ENCODE measurements around the gene LMF1. TPM values are rescaled to one million over a fixed set of nuclear protein-coding genes. Genes with fewer than 3 reads are reported as not detected.

The LMF1 gene
- total RNA-seq, 1 experiment from 2014 or later: 12.8 TPM

- no peaks in the 10 kb centered on the region for H3K27me3 ChIP-seq (ENCODE audit: insufficient read depth, low read length)
- intact Hi-C loops (cut with micrococcal nuclease): no loop called here
- no peaks in the 10 kb centered on the region for H4K20me1 ChIP-seq (ENCODE audit: insufficient read depth)
- H3K4me3 ChIP-seq (replicated peaks in 1 of 2; ENCODE audit: low read depth in 1 of 2, low read length in 2 of 2): no peak overlapping the region
- no peaks in the 10 kb centered on the region for H3K9me2 ChIP-seq (ENCODE audit: insufficient read depth)
- BruUV-seq (replicated peaks): no TSS peak
- POLR2A ChIA-PET: no interaction called here
- CTCF ChIA-PET: no interaction called here
- RAD21 ChIA-PET (ENCODE audit: low non-redundant PET in 1 of 2, low total read pairs in 2 of 2, uncharacterized antibody in 2 of 2, unreplicated experiment in 2 of 2): no interaction called here
- TF ChIP-seq FOSL1 (IDR thresholded peaks at IDR 0.05; ENCODE audit: low read depth): no peak
- no peak for TF ChIP-seq ATF3 (IDR thresholded peaks at IDR 0.05)
- no peak for TF ChIP-seq YY1 (IDR thresholded peaks at IDR 0.05; ENCODE audit: extremely low read depth, insufficient replicate concordance, low read depth, low read length)
- TF ChIP-seq POLR2AphosphoS5 (IDR thresholded peaks at IDR 0.05; ENCODE audit: low read depth, low read length): no peak
- TF ChIP-seq SP1 (IDR thresholded peaks at IDR 0.05; ENCODE audit: low read depth): no peak
- no peak for TF ChIP-seq EGR1 (IDR thresholded peaks at IDR 0.05; ENCODE audit: low read depth)
- TF ChIP-seq RAD21 (IDR thresholded peaks at IDR 0.05; ENCODE audit: low read depth): no peak
- TF ChIP-seq JUND (IDR thresholded peaks at IDR 0.05): no peak
- TF ChIP-seq CEBPB (IDR thresholded peaks at IDR 0.05; ENCODE audit: low read depth): no peak
- TF ChIP-seq EZH2phosphoT487 (IDR thresholded peaks at IDR 0.05; ENCODE audit: borderline replicate concordance): no peak
- no peak for TF ChIP-seq TCF7L2 (IDR thresholded peaks at IDR 0.05; ENCODE audit: borderline replicate concordance, extremely low read depth, insufficient read depth, insufficient read length)
- no peak for TF ChIP-seq SIN3A (IDR thresholded peaks at IDR 0.05; ENCODE audit: low read depth)
- TF ChIP-seq REST (IDR thresholded peaks at IDR 0.05; ENCODE audit: low read depth): no peak
- no peak for TF ChIP-seq EZH2 (IDR thresholded peaks at IDR 0.05)
- TF ChIP-seq MAX (IDR thresholded peaks at IDR 0.05): no peak
- no peak for TF ChIP-seq CBX3 (IDR thresholded peaks at IDR 0.05; ENCODE audit: low read depth)
- TF ChIP-seq ZBTB33 (IDR thresholded peaks at IDR 0.05; ENCODE audit: extremely low read depth, insufficient replicate concordance, low read length): no peak
- H3K79me2 ChIP-seq (ENCODE audit: insufficient read depth, low read length): no peaks in the 10 kb centered on the region
- no peak overlapping the region for H3K9ac ChIP-seq (ENCODE audit: low read length)
- peaks cover 0 to 4% of the 10 kb centered on the region in 2 experiments; a peak in 2 of 4 replicates for H3K9me3 ChIP-seq (ENCODE audit: control insufficient read depth in 1 of 2, insufficient read depth in 1 of 2, low read depth in 1 of 2, low read length in 2 of 2)
- no peak for ATAC-seq
- H3K4me2 ChIP-seq (ENCODE audit: low read length): no peak overlapping the region
- no peak overlapping the region for H2AFZ ChIP-seq (ENCODE audit: low read depth, low read length, poor library complexity, severe bottlenecking)
- no peak for DNase-seq (ENCODE audit: low read depth, low spot score)
- no peak overlapping the region for H3K27ac ChIP-seq (ENCODE audit: low read depth, low read length)
- H3K36me3 ChIP-seq (ENCODE audit: control insufficient read depth in 1 of 2, insufficient read depth in 2 of 2, low read length in 2 of 2): no peaks in the 10 kb centered on the region
- no peaks in the 10 kb centered on the region for H3K4me1 ChIP-seq (ENCODE audit: control insufficient read depth in 1 of 2, insufficient read depth in 2 of 2, low read length in 2 of 2)
Observed at GRCh38 chr16:943971-944370, 26.8 kb downstream of the LMF1 start.

All from HCT116 (cell line).